GM12892 (cell line): ENCODE data around the gene ZNF280A.

Experiments
- POLR2A ChIP-seq: IDR thresholded peaks from 2 replicates; pipeline ENCODE4 v1.6.1; 2011; ENCODE audit warnings: low read depth, low read length, control low read depth
- POLR2AphosphoS5 ChIP-seq: IDR thresholded peaks from 2 replicates; pipeline ENCODE4 v1.6.1; 2011; ENCODE audit warnings: low read depth, low read length, control low read depth
- TAF1 ChIP-seq: IDR thresholded peaks from 2 replicates; pipeline ENCODE4 v1.6.1; 2011; ENCODE audit warnings: low read depth, mild to moderate bottlenecking, control low read depth, low read length, borderline replicate concordance

- TF ChIP-seq POLR2A (no peak), TAF1 (no peak), POLR2AphosphoS5 (no peak)
These were observed 34.7 kb upstream of the ZNF280A start for GRCh38 chr22:22554587-22555284.
